ENCODE data around the gene NMRK2.
"Not testable (repeated sequence)": the region's sequence is repeated elsewhere in the genome, so short reads cannot be mapped to it uniquely, and the experiment has no call there.

Gene NMRK2

DNA sequence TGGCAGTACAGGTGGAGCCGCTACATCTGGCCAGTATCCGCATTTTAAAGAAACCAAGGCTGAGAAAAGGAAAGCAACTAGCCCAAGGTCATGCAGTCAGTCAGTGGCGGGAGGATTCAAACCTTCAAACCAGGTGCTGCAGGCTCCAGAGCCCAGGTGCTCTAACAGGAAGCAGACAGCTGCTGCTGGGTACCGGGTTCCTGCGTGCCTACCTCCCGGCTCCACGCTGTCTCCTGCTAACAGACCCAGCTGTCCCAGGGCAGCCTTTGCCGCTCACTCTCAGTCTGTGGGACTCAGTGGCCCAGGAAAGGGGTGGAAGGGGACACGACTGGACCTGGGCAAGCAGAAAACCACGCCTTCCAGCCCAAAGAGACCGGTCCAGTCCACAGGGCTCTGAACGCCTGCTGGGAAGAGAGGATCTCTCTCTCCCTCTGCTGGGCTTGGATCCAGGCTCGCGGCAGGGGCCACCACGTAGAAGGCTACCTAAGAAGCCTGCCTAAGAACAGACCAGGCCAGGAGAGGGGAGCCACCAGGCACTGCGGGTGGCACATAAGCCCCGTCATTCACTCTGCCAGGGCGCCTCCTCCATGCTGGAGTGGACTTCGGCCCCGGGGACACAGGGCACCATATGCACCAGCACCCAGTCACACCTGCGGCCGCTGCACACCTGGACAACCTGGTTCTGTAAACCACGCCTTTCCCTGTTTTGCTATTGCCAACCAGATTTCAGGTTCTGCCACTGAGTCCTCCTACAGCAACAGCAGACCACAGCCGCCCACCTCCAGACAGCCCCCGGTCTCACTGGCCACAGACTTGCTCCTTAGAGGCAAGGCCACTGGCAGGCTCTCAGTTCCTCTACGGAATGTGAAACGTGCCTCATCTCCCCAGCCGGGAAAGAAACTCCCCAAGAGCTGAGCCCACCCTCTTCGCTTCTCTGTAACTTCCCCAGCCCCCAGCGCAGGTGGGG lies 33.5 kb downstream of the NMRK2 start:
- no peak for DNase-seq

DNA sequence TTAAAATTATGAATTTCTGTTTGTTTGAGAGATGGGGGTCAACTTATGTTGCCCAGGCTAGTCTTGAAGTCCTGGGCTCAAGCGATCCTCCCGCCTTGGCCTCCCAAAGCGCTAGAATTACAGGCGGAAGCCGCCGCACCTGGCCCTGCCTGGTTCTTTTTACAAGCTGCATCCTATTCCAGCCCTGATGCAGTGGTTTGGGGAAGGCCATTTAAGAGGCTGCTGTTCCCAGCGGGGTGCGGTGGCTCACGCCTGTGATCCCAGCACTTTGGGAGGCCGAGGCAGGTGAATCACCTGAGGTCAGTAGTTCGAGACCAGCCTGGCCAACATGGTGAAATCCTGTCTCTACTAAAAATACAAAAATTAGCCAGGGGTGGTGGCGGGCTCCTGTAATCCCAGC lies 35.1 kb downstream of the NMRK2 start:
- DNase-seq = not testable (repeated sequence)

DNA sequence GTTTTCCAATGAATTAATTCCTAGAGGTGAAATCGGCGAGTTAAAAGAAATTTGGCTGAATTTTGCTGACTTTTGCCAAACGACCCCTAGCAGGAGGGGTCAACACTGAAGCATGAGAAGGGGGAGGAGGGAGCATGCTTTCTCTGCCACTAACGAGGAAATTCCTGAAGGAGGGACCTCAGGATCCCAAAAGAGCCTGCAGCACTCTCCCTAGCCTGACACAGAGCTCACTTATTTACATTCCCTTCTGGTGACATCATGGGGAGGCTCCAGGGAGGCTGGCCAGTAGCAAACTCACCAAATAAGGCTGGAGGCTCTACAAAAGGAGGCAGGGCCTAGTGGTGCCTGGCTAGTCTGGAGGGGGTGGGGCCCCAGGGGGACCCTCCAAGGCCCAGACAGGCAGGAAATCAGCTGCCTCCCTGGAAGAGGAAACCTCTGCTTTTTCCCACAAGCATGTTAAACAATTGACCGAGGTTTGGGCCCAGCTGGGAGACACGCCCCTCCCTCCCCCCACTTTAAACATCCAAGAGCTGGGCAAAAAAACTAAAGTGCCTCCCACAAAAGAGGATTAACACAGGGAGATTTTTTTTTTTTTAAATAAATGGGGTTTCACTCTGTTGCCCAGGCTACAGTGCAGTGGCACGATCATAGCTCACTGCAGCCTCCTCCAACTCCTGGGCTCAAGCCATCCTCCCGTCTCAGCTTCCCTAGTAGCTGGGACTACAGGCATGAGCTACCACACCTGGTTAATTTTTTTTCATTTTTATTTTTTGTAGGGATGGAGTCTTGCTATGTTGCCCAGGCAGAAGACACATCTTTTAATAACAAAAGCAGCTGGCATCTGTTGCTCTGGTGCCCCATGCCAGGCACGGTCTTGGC lies 35.9 kb downstream of the NMRK2 start:
- DNase-seq = peak; percentile 77

DNA sequence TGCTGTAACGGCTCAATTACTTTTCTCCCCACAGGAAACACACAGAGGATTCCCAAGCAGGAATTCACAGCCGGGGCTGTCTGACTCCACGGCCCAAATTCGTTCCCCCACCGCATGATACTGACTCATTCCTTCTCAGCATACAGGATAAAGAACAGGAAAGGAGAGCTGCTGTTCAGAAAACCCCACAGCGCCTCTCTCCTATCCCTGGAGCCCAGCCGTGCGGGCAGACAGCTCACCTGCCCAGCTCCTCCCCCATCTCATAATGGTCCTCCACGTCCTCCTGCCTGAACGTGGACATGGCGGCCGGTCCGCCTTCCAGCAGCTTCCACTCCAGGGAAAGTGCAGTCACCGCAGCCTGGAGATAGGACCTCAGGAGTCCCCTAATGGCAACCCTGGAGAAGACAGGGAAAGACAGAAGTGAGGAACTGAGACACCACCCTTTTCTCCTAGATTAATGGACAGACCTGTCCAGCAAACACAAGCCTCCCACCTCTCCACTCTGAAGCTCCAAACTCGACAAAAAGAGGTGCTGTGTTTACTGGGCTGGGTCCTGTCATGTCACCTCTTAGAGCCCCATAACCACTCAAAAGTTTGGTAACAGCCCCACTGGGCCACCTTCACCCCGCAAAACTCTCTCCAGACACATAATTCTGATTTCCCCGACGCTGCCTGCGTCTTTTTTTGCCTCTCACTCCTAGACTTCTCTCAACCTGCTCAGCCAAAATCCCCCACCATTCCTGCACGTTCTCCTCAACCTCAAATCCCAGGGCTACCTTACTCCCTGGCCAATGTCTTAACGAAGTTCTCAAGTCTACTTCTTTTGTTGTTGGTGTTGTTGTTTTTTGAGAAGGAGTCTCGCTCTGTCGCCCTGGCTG lies 36.8 kb downstream of the NMRK2 start:
- no peak for DNase-seq

DNA sequence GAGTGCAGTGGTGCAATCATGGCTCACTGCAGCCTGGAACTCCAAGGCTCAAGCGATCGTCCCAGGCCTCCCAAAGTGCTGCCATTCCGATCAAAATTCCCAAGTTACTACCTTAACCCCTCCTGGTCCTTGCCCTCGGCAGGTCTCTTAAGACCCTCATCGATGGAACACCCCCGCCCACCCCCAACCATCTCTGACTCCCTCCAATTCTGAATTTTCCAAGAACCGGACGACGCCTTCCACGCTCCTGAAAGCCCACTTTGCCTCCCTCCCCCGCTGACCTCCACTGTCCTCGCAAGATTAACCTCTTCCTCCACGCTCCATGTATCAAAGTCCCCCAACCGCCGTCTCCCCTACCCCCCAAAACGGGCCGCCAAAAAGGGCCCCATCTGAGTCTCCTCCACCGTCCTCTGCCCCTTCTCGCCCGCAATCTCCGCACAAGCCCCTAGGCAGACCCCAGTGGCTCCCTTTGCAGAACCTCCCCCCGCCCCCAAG lies 37.5 kb downstream of the NMRK2 start:
- DNase-seq = no peak

DNA sequence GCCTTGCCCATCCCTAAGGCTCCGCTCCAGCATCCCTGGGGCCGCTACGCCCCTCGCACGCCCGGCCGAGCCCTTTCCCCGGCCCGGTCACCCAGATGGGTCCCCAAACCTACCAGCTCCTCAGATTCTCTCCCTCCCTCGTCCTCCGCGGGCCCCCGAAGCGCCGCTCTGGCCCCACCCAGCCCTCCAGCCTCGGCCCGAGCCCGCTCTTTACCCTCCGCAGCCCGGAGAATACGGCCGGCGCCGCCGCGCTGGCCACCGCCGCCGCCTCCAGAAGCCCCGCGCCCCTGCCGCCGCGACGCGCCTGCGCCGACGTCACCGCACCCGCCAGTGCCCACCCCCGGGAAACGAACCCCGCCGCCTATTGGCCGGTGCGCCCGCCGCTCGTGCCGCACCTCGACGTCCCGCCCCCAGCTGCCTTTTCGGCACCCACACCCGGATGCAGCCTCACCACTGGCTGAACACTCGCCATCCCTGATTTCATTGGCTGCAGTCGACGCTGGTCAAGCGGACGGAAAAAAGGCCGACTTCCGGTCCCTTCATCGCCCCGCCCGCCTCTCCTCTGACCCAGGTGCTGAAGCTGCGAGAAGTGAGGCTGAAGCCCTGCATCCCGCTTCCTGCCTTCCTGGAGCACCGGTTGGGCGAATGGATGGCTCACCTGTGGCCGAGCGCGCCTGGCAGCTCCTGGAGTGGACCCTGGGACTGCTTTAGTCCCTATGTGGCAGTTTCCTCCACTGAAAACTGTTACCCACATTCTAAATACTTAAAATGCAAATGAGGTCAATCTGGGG lies 38.1 kb downstream of the NMRK2 start, which contains the start of gene DAPK3:
DAPK3 (minus strand) TSS at position 292 of the 791 bp plus-strand sequence. CDS start 1,364 bp downstream, outside the sequence.
- DNase-seq = peak; percentile 75

DNA sequence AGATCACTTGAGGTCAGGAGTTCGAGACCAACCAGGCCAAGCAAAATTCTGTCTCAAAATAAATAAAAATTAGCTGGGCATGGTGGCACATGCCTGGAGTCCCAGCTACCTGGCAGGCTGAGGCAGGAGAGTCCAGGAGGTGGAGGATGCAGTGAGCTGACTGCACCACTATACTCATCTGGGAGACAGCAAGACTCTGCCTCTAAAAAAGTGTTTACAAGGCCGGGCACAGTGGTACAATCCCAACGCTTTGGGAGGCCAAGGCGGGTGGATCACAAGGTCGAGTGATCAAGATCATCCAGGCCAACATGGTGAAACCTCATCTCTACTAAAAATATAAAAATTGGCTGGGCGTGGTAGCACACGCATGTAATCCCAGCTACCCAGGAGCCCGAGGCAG lies 42.3 kb downstream of the NMRK2 start:
- no peak for DNase-seq

DNA sequence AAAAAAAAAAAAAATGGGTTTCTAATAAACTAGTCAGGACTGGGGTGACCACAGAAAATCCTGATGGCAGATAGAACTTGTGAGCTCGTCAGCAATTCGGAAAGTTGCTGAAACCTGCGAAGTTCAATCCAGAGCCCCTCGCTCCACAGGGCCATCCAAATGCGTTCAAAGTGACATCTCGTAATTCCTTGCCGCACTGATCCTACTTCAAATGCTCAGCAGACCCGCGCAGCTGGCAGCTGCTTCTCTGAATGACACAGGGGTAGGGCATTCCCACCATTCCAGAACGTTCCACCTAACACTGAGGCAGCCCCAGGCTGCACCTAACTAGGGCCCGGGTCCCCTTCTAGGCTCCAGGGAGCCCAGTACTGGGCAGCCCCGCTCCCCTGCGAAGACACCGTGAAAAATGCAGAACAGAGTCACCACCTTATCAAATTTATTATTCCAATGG lies 42.8 kb downstream of the NMRK2 start:
- DNase-seq = peak; percentile 6

DNA sequence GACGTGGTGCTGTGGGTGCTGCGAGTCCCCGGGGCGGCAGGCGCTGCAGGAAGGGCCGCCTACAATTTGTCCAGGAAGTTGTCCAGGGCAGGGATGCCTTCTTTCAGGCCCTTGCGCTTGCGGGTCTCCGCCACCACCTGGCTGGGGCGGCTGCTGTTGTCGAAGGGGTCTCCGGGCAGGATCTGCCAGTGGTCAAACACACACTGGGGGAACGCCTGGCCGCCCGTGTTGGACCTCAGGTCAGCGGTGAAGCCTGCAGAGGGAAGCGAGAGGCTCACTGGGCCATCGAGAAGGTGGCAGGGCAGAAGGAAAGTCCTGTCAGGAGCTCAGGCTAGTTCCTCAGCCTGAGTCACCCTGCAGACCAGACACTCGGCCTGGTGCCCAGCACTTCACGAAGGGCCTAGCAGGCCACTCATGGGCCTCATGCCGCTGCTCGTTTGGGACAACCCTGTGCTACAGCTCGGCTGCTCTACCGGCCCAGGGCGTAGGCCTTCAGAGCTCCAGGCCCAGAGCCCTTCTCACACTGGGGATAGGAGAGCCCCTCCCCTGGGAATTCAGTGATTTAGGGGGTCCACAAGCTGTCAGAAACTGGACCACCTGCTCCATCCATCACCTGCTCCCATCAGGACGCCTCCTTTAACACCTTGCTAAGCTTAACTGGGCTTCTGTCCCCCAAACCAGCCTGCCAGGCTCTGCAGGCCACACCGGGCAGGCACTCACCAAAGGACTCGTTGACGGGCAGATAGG lies 43.8 kb downstream of the NMRK2 start:
- no peak for DNase-seq

DNA sequence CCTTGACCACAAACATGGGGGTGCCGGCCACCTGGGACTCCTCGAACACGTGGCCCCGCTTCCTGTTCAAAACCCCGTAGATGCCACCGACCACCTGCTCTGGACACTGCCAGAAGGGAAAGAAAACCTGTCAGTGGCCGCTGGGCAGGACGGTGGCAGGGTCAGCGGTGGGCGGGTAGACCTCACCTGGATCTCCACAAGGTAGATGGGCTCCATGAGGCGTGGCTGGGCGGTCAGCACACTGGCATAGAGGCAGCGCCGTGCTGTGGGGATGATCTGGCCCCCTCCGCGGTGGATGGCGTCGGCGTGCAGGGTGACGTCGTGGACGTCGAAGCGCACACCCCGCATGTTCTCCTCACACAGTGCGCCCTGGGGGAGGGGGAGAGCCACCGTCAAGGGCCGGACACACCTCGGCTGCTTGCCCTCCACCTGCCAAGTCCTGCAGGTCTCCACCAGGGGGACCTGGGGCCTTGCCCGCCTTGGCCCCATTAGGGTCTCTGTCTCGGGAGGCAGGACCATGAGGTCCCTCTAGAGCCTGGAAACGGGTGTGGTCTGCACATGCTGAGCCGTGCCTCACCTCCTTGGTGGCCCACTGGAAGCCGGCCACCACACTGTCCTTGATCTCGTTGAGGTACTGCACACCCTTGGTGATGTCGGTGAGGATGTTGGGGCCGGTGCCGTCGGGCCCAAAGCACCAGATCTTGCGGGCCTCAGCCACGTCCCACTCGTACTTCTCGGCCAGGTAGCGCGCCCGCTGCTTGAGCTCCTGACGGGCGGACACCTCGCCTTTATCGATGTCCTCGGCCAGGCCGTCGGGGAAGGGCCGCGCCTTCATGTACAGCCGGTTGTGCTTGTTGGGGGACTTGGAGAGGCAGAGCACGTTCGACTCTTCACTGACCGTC lies 44.6 kb downstream of the NMRK2 start:
- DNase-seq = no peak

DNA sequence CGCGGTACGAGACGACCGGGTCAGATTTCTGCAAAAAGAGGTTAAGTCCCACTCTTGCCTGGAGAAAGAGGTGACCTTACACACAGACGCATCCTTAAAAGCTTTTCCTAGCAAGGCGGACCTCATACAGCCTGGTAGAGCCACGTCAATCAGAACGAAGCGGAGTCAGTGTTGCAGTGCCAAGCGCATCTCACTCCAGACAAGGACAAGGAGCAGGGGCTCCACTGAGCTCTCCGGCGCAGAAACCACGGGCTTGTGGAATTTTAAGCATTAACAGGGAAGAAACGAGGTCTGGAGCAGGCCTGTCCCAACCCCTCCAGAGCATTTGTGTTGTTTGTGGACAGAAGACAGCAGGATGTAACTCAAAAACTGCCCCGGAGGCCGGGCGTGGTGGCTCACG lies 45.3 kb downstream of the NMRK2 start:
- no peak for DNase-seq

DNA sequence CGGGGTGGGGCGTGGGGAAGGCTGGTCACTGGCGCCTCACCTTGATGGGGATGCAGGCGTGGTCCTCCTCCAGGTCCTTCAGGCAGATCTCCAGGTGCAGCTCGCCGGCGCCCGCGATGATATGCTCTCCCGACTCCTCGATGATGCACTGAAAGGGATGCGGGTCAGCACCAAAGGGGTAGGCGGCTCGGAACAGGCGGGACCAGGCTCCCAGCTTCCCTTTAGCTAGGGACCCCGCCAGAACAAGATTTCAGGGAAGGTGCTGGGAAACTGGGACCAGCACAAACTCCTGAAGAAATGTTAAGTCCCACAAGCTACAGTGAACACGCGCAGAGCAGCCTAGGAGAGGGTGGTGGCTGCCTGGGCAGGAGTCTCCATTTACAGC lies 46.4 kb downstream of the NMRK2 start:
- DNase-seq = no peak

DNA sequence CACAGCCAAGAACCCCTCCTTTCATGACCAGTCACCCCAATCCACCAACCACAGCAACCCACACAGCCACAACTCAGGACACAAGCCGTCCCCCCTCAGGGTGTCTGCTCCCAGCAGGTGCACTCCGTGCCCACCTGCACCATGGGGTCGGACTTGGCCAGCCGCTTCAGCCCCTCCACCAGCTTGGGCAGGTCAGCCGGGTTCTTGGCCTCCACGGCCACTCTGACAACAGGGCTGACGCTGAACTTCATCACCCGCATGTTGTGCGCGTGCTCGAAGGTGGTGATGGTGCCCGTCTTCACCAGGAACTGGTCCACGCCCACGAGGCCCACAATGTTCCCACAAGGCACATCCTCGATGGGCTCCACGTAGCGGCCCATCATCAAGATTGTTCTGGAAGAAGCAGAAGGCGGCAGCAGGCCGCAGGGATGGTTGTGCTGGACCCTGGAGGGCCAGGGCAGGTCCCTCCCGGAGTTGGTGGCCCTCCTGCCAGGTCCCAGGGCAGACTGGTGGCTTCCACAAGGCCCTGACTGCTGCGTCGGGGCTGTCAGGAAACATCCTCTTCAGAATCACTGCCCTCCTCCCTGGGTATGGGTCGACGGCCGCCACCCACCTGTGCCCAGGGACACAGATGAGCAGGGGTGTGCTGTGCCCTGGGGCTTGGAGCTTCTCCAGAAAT lies 46.9 kb downstream of the NMRK2 start:
- no peak for DNase-seq

DNA sequence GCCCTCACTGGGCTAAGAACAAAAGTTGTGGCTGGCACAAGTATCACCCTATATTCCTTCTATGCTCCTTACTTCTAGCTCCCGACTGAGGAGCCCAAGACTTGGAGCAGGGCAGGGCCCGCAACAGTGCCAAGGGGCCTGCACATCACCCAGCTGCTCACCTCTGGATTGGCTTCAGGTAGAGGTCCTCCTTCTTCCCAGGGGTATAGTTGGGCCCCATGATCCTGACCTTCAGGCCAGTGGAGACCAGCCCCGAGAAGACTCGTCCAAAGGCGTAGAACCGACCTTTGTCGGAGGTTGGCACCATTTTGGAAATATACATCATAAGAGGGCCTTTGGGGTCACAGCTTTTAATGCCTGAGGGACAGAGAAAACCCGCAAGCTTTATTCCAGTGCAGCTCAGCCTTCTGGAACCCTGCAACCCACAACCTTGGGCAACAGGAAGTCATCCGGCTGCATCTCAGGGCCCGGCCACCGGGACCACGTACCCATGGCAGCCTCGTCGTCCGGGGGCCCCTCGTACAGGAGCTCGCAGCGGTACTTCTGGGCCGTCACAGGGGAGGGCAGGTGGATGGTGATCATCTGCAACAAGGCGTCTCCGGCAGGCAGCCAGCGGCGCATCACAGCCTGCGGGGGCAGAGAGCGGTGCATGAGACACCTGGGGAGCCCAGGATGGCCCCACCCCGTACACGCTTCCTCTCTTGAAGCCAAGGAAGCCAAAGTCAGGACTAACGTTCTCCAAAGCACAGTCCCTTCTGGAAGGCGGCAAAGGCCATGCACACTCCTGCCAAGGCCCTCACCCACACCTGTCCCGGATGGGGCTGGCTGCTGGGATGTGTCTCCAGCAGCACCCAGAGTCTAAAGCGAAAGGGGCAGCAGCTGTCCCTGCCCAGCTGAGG lies 47.7 kb downstream of the NMRK2 start:
- DNase-seq = no peak

DNA sequence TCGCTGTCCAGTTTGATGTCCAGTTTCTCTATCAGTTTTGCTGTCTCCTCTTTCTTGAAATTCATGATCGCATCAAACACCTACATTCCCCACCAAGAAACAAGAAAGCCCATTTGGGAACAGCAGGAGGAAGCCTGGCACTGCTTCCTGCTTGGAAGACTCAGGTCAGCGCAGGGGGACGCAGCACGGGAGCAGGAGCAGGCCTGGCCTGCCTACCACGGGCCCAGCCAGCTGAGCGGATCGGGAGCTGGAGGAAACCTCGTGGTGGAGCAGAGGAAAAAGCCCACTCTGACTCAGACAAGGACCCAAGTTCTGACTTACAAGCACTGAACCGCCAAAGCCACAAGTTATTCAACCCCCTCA lies 48.5 kb downstream of the NMRK2 start:
- no peak for DNase-seq

DNA sequence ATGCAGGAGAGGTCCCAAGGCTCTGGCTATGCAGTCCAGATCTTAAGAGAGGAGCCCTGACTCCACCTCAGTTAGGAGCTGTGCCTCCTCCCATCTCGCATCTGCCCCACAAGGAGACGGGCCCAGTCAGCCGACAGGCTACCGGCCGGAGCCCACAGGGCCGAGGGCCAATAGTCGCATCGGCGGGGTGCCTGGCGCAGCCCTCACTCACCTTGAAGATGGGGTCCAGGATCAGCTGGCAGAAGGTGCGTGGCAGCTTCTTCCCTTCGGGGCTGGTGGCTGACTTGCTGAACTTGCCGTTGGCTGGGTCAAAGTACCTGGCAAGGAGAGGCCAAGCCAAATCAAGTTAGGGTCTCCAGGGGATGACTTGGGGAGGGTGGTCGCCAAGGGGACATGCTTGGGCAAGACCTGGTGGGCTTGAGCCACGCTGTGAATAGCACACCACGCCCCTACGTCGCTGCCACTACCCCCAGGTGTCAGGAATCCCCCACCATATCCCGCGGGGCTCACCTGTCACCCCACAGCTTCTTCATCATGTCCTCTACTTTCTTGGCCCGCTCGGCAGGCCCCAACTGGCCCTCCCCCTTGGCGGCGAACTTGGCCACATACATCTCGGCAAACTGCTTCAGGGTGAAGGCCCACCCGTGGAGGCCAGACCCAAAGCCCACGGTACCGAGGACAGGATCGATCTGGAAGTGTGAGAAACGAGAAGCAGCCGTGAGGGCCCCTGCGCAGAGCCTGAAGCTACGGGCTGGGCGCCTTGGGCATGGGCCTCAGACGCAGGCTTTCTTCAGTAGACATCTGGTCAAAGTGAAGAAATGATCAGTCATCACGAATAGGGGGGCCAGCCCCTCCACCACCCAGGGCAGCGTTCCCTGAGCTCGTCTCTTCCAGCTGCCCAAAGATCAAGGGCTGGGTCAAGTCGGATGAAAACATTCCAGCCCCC lies 49.1 kb downstream of the NMRK2 start:
- DNase-seq = no peak

Measured in 8988T (cell line).